B cell (primary cell): ENCODE measurements around the gene NAPSA. TPM values are rescaled to one million over a fixed set of nuclear protein-coding genes. Genes with fewer than 3 reads are reported as not detected.

Source experiments
- ATAC-seq: fragments of 200-7000 bp; cut with Tn5 transposase; one replicate; pipeline ENCODE4 v1.10.0; 2021; ENCODE audit warnings: low read depth, mild to moderate bottlenecking, moderate number of reproducible peaks, moderate library complexity
- CTCF ChIA-PET: fragments of 350-600 bp; sonication (Branson Sonifier 250); formaldehyde crosslinking; loops from one replicate; lab custom pipeline; 2021; ENCODE audit warnings: antibody characterized with exemption, inconsistent platforms; lab: Charles Lee
- POLR2A ChIA-PET: fragments of 350-600 bp; sonication (Branson Sonifier 250); formaldehyde crosslinking; loops from one replicate; lab custom pipeline; 2021; ENCODE audit warnings: antibody characterized with exemption; lab: Charles Lee
- DNase-seq: peaks from one replicate; pipeline ENCODE4 v3.0.0; 2013
- H2AFZ ChIP-seq: 2 replicates; pipeline ENCODE4 v1.6.1; 2012; ENCODE audit warnings: mild to moderate bottlenecking, low read depth, low read length; ENCODE audit not compliant: insufficient read depth, poor library complexity, severe bottlenecking
- H3K27ac ChIP-seq, 2 donors: 1 replicate in 1 of 2; 2 replicates in 1 of 2; pipeline ENCODE4 v1.5.1; 2012 to 2013; ENCODE audit warnings: low read length in 2 of 2, mild to moderate bottlenecking in 2 of 2, moderate library complexity in 1 of 2
- H3K27me3 ChIP-seq, 4 experiments: fragments of 200-600 bp in 1 of 4; sonication (generic) in 1 of 4; replicated peaks in 1 of 4; 1 replicate in 2 of 4; 2 replicates in 2 of 4; pipeline versions ENCODE4 v1.6.1 to v1.7.0; 2013 to 2016; ENCODE audit warnings: low read length in 3 of 4, mild to moderate bottlenecking in 2 of 4, mixed read lengths in 1 of 4, moderate library complexity in 1 of 4; ENCODE audit not compliant: insufficient read depth in 4 of 4, control insufficient read depth in 3 of 4; ENCODE audit errors: control extremely low read depth in 1 of 4
- H3K36me3 ChIP-seq, 2 experiments: replicated peaks in 1 of 2; 1 replicate in 1 of 2; 2 replicates in 1 of 2; pipeline versions ENCODE4 v1.6.1 to v1.7.1; 2013; ENCODE audit warnings: low read length in 1 of 2; ENCODE audit not compliant: insufficient read depth in 2 of 2, control insufficient read depth in 1 of 2; ENCODE audit errors: control extremely low read depth in 1 of 2, extremely low read depth in 1 of 2
- H3K4me1 ChIP-seq, 2 donors: fragments of 200-600 bp in 1 of 2; sonication (generic) in 1 of 2; 1 replicate in 1 of 2; 2 replicates in 1 of 2; pipeline versions ENCODE4 v1.5.1 to v1.6.1; 2013 to 2017; ENCODE audit warnings: low read length in 2 of 2; ENCODE audit not compliant: control insufficient read depth in 2 of 2, insufficient read depth in 2 of 2
- H3K4me2 ChIP-seq: replicated peaks from 2 replicates; pipeline ENCODE3; 2012; ENCODE audit warnings: mild to moderate bottlenecking, low read depth, low read length; ENCODE audit not compliant: poor library complexity, severe bottlenecking
- H3K4me3 ChIP-seq, 5 experiments: fragments of 200-600 bp in 1 of 5; sonication (generic) in 1 of 5; 1 replicate in 3 of 5; 2 replicates in 2 of 5; pipeline versions ENCODE4 v1.5.1 to v1.7.0; 2011 to 2016; ENCODE audit warnings: low read length in 4 of 5, mild to moderate bottlenecking in 4 of 5, low read depth in 2 of 5, control low read depth in 1 of 5, moderate library complexity in 1 of 5; ENCODE audit not compliant: insufficient read depth in 1 of 5; ENCODE audit errors: control extremely low read depth in 1 of 5, extremely low read depth in 1 of 5
- H3K79me2 ChIP-seq: fragments of 200-600 bp; sonication (generic); one replicate; pipeline ENCODE4 v1.6.0; 2016; ENCODE audit warnings: low read length; ENCODE audit not compliant: control insufficient read depth, insufficient read depth
- H3K9ac ChIP-seq: fragments of 200-600 bp; sonication (generic); 2 replicates; pipeline ENCODE4 v1.6.1; 2017; ENCODE audit warnings: mild to moderate bottlenecking, low read length, moderate library complexity
- H3K9me3 ChIP-seq, 3 donors: one replicate each; pipeline versions ENCODE4 v1.6.1 to v1.7.1; 2013; ENCODE audit warnings: low read length in 2 of 3; ENCODE audit not compliant: control insufficient read depth in 2 of 3, insufficient read depth in 1 of 3; ENCODE audit errors: control extremely low read depth in 1 of 3
- H4K20me1 ChIP-seq: 2 replicates; pipeline ENCODE4 v1.6.0; 2012; ENCODE audit warnings: mild to moderate bottlenecking, low read length; ENCODE audit not compliant: insufficient read depth, control insufficient read depth, poor library complexity, severe bottlenecking
- H3K27ac Mint-ChIP-seq: one replicate; pipeline ENCODE4 v1.8.0; 2021; ENCODE audit warnings: mixed read lengths
- H3K27me3 Mint-ChIP-seq: one replicate; pipeline ENCODE4 v1.8.0; 2021; ENCODE audit warnings: mixed read lengths
- H3K4me1 Mint-ChIP-seq: one replicate; pipeline ENCODE4 v1.8.0; 2021; ENCODE audit warnings: mixed read lengths
- H3K4me3 Mint-ChIP-seq: one replicate; pipeline ENCODE4 v1.8.0; 2021; ENCODE audit warnings: mixed read lengths
- H3K9me3 Mint-ChIP-seq: one replicate; pipeline ENCODE4 v1.8.0; 2022; ENCODE audit warnings: mixed read lengths; ENCODE audit not compliant: insufficient read depth
- CTCF ChIP-seq: fragments of 200-600 bp; IDR thresholded peaks from one replicate; pipeline ENCODE4 v1.8.0; 2022; ENCODE audit warnings: antibody characterized with exemption, mild to moderate bottlenecking
- EZH2 ChIP-seq: IDR thresholded peaks from 2 replicates; pipeline ENCODE4 v1.6.1; 2012; ENCODE audit warnings: borderline replicate concordance, low read depth, mild to moderate bottlenecking, moderate library complexity, low read length; ENCODE audit not compliant: insufficient read depth, poor library complexity, severe bottlenecking
- WGBS: methylation state at CpG from one replicate; pipeline ENCODE4 v1.1.5; 2013; ENCODE audit warnings: missing lambda C conversion rate; ENCODE audit not compliant: insufficient coverage; 5-methylcytosine and 5-hydroxymethylcytosine counted together
- intact Hi-C: fragments of 100-400 bp; cut with micrococcal nuclease; formaldehyde crosslinking; loops from one replicate; pipeline ENCODE4 v1.10.0; 2022
- polyA plus RNA-seq: library from polyadenylated mRNA; depleted of rRNA; stranded (reverse); fragments of >200 nt; gene quantifications from 2 replicates; pipeline ENCODE4 v1.2.3, GENCODE V29; 2012
- total RNA-seq, 2 donors: library from RNA; stranded (reverse); fragments of 120-200 nt in 1 of 2; gene quantifications; 1 replicate in 1 of 2; 2 replicates in 1 of 2; pipeline versions ENCODE4 v1.2.3 to v1.2.4, GENCODE V29; 2013 to 2022

The NAPSA gene
- total and polyA plus RNA-seq, 2 donors (not counting 1 experiment from before 2014, with no cell fraction given): 4.0 to 4.7 TPM

GRCh38 chr19:50333235-50333736 is 32.2 kb downstream of the NAPSA start:
- H3K4me1 ChIP-seq: peaks cover 58 to 91% of the 10 kb centered on the region in 2 donors
- H3K36me3 ChIP-seq: peaks cover 0 to 44% of the 10 kb centered on the region in 2 experiments
- ATAC-seq (peak; percentile 50), DNase-seq (peak; percentile 98)
- WGBS: 1% methylated on average over 32 of the region's 34 CpGs
- H2AFZ ChIP-seq: peak overlapping the region; percentile 69
- H3K9me3 ChIP-seq: peaks cover 0 to 36% (median 0%) of the 10 kb centered on the region in 3 donors
- peak overlapping the region; percentile 82 for H3K4me2 ChIP-seq
- POLR2A ChIA-PET: interaction anchor here (0.8 to 7.1 kb wide), 7 partner anchors 11 to 127 kb away, joined by 3 to 122 read pairs (median 5); partner anchors contain the start of gene SPIB
- intact Hi-C loops: loop anchor here (1.0 kb wide), 3 partner anchors 8 to 24 kb away; no protein-coding TSS in a partner anchor
- H3K79me2 ChIP-seq: peaks cover 41% of the 10 kb centered on the region
- peaks cover 4% of the 10 kb centered on the region for H3K9me3 Mint-ChIP-seq
- peak overlapping the region; percentile 87 for H3K4me3 Mint-ChIP-seq
- peak overlapping the region; percentile 54 for H3K9ac ChIP-seq
- peak overlapping the region; percentile 94 for H3K27ac Mint-ChIP-seq
- H3K27me3 ChIP-seq: no peaks in the 10 kb centered on the region
- peaks cover 57% of the 10 kb centered on the region for H4K20me1 ChIP-seq
- TF ChIP-seq CTCF (peak; percentile 15), EZH2 (no peak)
- peaks cover 85% of the 10 kb centered on the region for H3K4me1 Mint-ChIP-seq
- CTCF ChIA-PET: interaction anchor here (0.6 to 5.0 kb wide), 6 partner anchors 10 to 127 kb away, joined by 3 to 28 read pairs (median 4); partner anchors contain the start of gene NR1H2
- peak overlapping the region; percentile 37 to 59 (median 50) for H3K4me3 ChIP-seq
- H3K27ac ChIP-seq: peak overlapping the region; percentile 49 to 76
- H3K27me3 Mint-ChIP-seq: no peaks in the 10 kb centered on the region
